Stomach smooth muscle (tissue), 2 donors: ENCODE measurements around the gene RELL1.

Experiments used
- H3K27ac ChIP-seq: one replicate; pipeline ENCODE4 v1.7.0; 2013; ENCODE audit warnings: mild to moderate bottlenecking, low read length, inconsistent platforms
- H3K27me3 ChIP-seq, 2 donors: one replicate each; pipeline ENCODE4 v1.7.0; 2013; ENCODE audit warnings: low read length in 2 of 2; ENCODE audit not compliant: insufficient read depth in 2 of 2, control insufficient read depth in 1 of 2
- H3K36me3 ChIP-seq, 2 donors: one replicate each; pipeline ENCODE4 v1.7.0; 2013; ENCODE audit warnings: low read length in 2 of 2; ENCODE audit not compliant: control insufficient read depth in 2 of 2, insufficient read depth in 2 of 2
- H3K4me1 ChIP-seq: one replicate; pipeline ENCODE4 v1.7.0; 2013; ENCODE audit warnings: low read length; ENCODE audit not compliant: control insufficient read depth, insufficient read depth
- H3K4me3 ChIP-seq, 2 donors: one replicate each; pipeline ENCODE4 v1.7.0; 2013; ENCODE audit warnings: low read length in 2 of 2
- H3K9ac ChIP-seq, 2 donors: one replicate each; pipeline ENCODE4 v1.7.0; 2013; ENCODE audit warnings: low read length in 2 of 2, mild to moderate bottlenecking in 1 of 2
- H3K9me3 ChIP-seq, 2 donors: one replicate each; pipeline ENCODE4 v1.7.0; 2013; ENCODE audit warnings: low read length in 2 of 2; ENCODE audit not compliant: control insufficient read depth in 2 of 2
- donor health status: healthy.
- donor health status: Pancreatic carcinoma.

RELL1 gene

GRCh38 chr4:37721995-37722638 lies 35.9 kb upstream of the RELL1 start:
- no peaks in the 10 kb centered on the region for H3K9me3 ChIP-seq
- no peaks in the 10 kb centered on the region for H3K4me1 ChIP-seq
- H3K36me3 ChIP-seq: no peaks in the 10 kb centered on the region
- no peaks in the 10 kb centered on the region for H3K27me3 ChIP-seq
- H3K9ac ChIP-seq: no peak overlapping the region
- H3K4me3 ChIP-seq: no peak overlapping the region
- H3K27ac ChIP-seq: no peak overlapping the region

- Histone ChIP-seq H3K4me1 (no peaks in the 10 kb centered on the region), H3K27ac (no peak overlapping the region), H3K9me3 (no peaks in the 10 kb centered on the region), H3K4me3 (no peak overlapping the region), H3K9ac (no peak overlapping the region), H3K27me3 (no peaks in the 10 kb centered on the region), H3K36me3 (no peaks in the 10 kb centered on the region)
Measured at GRCh38 chr4:37719021-37719420, 32.8 kb upstream of the RELL1 start.

DNA sequence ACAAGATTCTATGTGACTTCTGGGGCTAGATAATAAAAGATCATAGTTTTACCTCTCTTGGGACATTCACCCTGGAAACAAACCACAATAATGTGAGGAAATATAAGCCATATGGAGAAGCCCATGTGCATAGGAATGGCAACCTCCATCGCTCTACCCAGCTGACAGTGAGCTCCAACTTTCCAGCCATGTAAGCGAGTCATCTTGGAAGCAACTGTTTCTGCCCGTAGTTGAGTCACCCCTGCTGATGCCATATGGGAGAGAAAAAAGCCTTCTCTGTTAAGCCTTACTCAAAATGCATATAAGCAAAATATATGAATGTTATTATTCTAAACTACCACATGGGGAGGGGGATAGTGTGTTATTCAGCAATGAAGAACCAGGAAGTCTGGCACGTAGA lies 31.4 kb upstream of the RELL1 start:
- no peak overlapping the region for H3K4me3 ChIP-seq
- H3K27me3 ChIP-seq: no peaks in the 10 kb centered on the region
- no peaks in the 10 kb centered on the region for H3K4me1 ChIP-seq
- H3K36me3 ChIP-seq: no peaks in the 10 kb centered on the region
- no peak overlapping the region for H3K9ac ChIP-seq
- no peak overlapping the region for H3K27ac ChIP-seq
- no peaks in the 10 kb centered on the region for H3K9me3 ChIP-seq

- H3K27ac ChIP-seq: no peak overlapping the region
- no peaks in the 10 kb centered on the region for H3K4me1 ChIP-seq
- no peaks in the 10 kb centered on the region for H3K9me3 ChIP-seq
- no peaks in the 10 kb centered on the region for H3K36me3 ChIP-seq
- no peak overlapping the region for H3K4me3 ChIP-seq
- H3K27me3 ChIP-seq: no peaks in the 10 kb centered on the region
- no peak overlapping the region for H3K9ac ChIP-seq
Measured at GRCh38 chr4:37715889-37716402, 29.8 kb upstream of the RELL1 start.

GRCh38 chr4:37710491-37710890 lies 24.3 kb upstream of the RELL1 start:
- H3K27ac ChIP-seq: no peak overlapping the region
- no peak overlapping the region for H3K9ac ChIP-seq
- H3K4me3 ChIP-seq: no peak overlapping the region
- no peaks in the 10 kb centered on the region for H3K9me3 ChIP-seq
- no peaks in the 10 kb centered on the region for H3K36me3 ChIP-seq
- no peaks in the 10 kb centered on the region for H3K4me1 ChIP-seq
- no peaks in the 10 kb centered on the region for H3K27me3 ChIP-seq

DNA sequence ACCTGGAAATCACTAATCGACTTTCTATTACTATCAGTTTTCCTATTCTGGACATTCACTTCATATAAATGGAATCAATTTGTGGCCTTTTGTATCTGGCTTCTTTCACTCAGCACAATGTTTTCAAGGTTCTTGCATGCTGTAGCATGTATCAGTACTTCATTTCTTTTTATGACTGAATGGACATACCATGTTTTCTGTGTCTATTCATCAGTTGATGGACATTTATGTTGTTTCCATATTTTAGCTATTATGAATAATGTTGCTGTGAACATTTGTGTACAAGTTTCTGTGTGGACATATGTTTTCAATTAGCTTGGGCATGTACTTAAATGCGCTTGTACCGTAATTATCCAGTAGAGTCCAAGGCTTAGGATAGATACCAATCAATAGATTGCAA lies 19.9 kb upstream of the RELL1 start:
- Histone ChIP-seq H3K36me3 (no peaks in the 10 kb centered on the region), H3K27ac (no peak overlapping the region), H3K4me3 (no peak overlapping the region), H3K9me3 (no peaks in the 10 kb centered on the region), H3K9ac (no peak overlapping the region), H3K4me1 (no peaks in the 10 kb centered on the region), H3K27me3 (no peaks in the 10 kb centered on the region)

DNA sequence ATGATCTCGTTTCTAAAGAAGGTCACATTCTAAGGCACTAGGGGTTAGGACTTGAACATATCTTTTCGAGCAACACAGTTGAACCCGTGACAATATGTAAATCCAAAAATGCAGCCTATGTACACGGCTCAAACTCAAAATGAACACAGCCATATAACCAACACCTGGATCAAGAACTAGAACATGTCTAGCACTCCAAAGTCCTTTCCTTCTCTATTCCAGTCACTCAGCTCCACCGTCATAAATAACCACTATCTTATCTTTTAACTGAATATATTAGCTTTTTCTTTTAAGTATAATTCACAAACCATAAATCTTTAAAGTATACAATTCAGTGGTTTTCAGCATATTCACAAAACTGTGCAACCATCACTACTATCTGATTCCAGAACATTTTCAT lies 19.4 kb upstream of the RELL1 start:
- Histone ChIP-seq H3K27ac (no peak overlapping the region), H3K36me3 (no peaks in the 10 kb centered on the region), H3K9ac (no peak overlapping the region), H3K4me3 (no peak overlapping the region), H3K4me1 (no peaks in the 10 kb centered on the region), H3K27me3 (no peaks in the 10 kb centered on the region), H3K9me3 (no peaks in the 10 kb centered on the region)

DNA sequence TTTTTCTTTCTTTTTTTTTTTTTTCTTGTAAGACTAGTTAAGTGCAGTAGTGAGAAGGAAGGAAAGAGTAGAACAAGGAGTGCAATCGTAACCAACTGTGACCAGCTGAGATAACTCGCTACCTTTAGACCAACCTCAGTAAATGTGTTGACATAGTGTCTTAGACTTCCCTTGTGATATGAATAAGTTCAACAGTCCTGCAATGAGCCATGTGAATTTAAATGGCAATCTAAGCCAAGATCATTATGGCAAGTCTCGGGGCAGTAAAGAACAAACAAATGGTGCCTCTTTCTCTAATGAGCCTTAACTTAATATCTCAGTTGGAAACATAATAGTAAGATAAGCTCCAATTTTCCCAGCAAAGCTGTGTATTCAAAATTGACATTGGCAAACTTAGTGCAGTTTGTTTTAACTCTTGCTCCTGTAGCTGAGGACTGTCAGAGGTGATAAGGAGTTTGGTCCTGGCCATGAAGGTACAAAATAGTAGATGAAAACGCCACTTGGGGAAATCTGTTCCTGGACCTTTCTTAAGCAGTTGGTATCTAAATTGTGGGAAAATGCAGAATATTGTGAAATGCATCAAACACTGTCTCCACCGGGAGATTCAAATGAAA lies 13.8 kb upstream of the RELL1 start:
- Histone ChIP-seq H3K27me3 (no peaks in the 10 kb centered on the region), H3K9me3 (no peaks in the 10 kb centered on the region), H3K36me3 (no peaks in the 10 kb centered on the region), H3K4me1 (no peaks in the 10 kb centered on the region), H3K27ac (no peak overlapping the region), H3K9ac (no peak overlapping the region), H3K4me3 (no peak overlapping the region)

GRCh38 chr4:37697566-37697965 lies 11.4 kb upstream of the RELL1 start:
- Histone ChIP-seq H3K9ac (no peak overlapping the region), H3K4me3 (no peak overlapping the region), H3K27me3 (no peaks in the 10 kb centered on the region), H3K36me3 (no peaks in the 10 kb centered on the region), H3K27ac (no peak overlapping the region), H3K4me1 (no peaks in the 10 kb centered on the region), H3K9me3 (no peaks in the 10 kb centered on the region)

DNA sequence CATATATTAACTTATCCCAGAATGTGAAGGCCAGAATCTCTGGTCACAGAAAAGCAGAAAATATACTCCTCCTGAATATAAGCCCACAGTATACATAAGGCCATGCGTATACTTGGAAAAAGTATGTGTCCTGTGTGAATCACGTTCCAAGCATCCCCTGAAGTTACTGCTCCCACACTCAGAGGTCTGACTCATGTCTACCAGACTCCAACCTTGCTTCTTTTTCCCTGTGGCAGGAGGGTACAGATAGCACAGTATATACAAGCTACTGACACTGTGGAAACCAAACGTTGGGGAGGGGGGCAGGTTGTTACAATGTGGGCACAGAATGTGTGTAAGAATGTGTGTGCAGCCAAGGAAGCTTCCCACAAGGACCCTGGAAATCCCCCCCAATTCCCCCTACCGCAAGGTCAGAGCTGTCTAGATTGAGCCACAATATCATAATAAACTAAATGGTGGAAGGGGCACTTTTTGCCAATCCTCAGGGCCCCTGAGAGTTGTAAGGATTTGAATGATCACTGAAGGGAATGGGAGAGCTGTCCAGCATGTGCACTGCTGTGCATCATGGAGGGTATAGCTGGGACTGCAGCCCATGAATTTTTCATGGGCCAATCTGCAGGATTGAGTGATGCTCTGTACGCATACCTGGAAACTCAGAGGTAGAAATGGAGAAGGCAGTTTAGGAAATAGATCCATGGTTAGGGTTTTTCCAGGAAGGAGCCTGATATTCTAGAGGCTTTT lies 7.4 kb upstream of the RELL1 start:
- no peaks in the 10 kb centered on the region for H3K9me3 ChIP-seq
- H3K4me1 ChIP-seq: no peaks in the 10 kb centered on the region
- no peaks in the 10 kb centered on the region for H3K36me3 ChIP-seq
- H3K4me3 ChIP-seq: no peak overlapping the region
- no peaks in the 10 kb centered on the region for H3K27me3 ChIP-seq
- H3K9ac ChIP-seq: no peak overlapping the region
- no peak overlapping the region for H3K27ac ChIP-seq

DNA sequence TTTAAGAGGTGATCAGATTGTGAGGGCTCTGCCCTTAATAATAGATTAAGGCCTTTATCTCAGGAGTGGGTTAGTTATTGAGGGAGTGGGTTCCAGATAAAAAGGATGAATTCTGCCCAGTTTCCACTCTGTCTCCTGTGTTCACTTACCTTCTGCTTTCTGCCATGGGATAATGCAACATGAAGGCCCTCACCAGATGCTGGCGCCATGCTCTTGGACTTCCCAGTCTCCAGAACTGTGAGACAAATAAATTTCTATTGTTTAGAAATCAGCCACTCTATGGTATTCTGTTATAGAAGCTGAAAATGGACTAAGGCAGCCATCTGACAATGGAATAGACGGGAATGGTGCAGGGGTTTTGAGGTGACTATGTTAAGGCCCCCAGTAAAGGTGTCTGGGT lies 6.9 kb upstream of the RELL1 start:
- Histone ChIP-seq H3K9ac (no peak overlapping the region), H3K36me3 (no peaks in the 10 kb centered on the region), H3K4me1 (no peaks in the 10 kb centered on the region), H3K27me3 (no peaks in the 10 kb centered on the region), H3K9me3 (no peaks in the 10 kb centered on the region), H3K4me3 (no peak overlapping the region), H3K27ac (no peak overlapping the region)
